Nucleus accumbens (tissue), 56 donors: Measurements from ENCODE around the gene POTEJ.
"Not testable (repeated sequence)": the region's sequence is repeated elsewhere in the genome, so short reads cannot be mapped to it uniquely, and the experiment has no call there.

Source experiments
- DNase-seq, 56 donors: peaks; one replicate each; lab custom pipeline; 2025; lab: John Stamatoyannopoulos, UW

POTEJ gene

DNA sequence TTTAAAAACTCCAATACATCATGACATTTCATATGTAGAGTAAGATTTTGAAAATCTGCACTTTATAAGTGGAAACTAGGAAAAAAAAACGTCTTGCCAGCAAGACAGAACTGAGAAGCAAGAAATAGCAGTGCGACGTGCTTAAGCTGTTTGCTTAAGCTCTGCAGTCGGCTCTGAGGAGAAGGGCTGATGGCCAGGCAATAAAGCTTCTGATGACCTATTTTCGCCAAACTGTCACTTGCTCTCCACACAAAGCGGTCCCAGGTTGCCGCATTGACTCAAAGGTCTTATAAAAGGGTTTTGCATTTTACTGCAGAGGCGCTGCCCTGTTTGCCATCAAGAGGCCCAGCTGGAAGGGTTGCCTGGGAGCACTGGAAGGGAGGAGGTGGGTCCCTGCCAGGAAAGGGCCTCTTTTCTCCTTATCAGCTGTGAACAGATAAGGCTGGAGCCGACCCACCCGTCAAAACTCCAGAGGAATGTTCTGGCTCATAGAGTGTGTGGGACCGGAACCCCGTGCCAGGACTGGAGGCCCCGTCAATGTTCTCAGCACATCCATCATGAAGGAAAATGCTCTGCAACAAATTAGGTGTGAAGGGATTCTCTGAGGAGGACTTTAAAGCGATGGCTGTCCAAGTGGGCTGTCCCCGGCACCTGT lies 9.5 kb upstream of the POTEJ start:
- DNase-seq: not testable (repeated sequence)

DNA sequence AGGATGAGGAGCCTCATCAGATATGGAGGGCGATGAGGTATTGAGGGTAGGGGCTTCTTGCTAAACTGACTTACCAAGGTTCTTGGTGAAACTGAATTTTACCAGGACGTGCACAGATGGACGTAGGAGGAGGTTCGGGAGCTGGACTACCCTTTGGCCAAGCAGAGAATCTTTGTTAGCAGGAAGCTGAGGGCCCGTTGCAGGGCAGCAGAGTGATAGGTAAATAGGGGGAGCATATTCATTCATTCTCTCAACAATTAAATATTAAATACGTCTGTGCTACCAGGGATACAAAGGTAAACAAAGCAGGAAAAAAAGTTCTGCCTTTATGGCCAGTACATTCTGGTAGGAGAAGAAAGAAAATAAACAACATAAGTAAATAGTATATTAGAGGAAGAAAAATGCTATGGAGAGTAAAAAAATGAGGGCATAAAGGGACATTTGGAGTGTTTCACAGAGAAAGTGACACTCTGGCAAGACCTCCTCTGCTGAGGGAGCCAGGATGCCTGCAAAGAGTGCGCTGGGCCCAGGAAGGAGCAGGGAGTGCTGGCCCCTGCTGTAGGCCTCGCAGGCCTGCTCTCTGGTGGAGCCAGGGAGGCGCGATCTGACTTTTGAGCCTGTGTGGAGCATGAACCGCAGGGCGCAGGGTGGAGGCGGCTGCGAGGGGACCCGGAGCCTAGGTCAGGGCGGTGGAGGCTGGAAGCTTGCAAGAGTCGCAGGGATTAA lies 2.8 kb upstream of the POTEJ start:
- DNase-seq: not testable (repeated sequence)

DNA sequence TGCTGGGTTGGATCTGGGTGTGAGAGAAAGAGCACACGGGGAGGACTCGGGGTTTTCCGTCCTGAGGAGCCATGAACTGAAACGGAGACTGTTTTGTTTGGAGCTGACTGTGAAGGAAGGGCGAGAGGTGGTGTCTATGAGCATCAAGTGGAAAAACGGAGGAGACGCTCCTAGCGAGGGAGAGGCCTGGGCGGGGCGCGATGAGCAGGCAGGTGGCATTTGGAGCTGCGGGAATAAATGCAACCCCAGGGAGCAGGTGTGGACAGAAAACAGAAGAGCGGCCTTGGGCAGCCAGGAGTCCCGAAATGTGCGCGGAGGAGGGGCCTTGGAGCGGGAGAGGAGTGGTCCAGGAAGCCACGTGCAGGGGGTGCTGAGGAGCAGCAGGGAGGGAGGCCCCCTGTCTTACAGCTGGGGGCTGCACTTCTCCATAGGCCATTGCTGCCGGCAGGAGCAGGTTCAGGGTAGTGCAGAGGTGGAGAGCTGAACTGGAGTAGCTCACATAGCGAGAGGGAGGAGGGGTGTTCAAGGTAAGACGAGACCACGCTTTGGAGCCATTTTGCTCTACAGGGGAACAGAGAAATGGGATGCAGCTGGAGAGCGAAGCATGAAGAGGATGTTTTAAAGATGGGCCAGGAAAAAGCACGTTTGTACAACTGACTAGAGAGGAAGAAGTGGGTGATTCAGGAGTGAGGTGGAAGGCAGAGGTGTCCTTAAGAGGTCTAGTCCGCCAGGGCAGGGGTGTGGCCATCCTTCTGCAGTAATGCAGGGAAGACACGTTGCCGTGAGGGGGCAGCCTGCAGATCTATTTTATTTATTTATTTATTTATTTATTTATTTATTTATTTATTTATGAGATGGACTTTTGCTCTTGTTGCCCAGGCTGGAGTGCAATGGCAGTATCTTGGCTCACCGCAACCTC lies 2.0 kb upstream of the POTEJ start:
- DNase-seq: not testable (repeated sequence)

DNA sequence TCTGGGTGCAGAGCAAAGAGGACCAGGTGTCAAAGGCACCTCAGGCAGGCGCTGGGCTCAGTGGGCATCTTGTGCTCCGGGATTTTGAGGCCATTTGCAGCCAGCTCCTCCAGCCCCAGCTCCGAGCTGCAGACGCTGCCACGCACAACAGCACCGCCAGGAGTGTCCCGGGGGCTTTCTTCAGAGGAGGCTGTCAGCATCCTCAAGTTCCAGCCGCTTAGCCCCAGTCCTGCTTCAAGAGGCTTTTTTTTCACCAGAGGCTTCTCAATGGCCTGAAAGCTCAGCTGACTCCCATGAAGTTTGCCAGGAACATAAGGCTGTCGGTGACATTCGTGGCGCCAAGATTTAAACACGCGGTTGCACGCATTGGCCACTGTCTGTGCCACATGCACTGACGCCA lies 754 bp upstream of the POTEJ start:
- not testable (repeated sequence) for DNase-seq

DNA sequence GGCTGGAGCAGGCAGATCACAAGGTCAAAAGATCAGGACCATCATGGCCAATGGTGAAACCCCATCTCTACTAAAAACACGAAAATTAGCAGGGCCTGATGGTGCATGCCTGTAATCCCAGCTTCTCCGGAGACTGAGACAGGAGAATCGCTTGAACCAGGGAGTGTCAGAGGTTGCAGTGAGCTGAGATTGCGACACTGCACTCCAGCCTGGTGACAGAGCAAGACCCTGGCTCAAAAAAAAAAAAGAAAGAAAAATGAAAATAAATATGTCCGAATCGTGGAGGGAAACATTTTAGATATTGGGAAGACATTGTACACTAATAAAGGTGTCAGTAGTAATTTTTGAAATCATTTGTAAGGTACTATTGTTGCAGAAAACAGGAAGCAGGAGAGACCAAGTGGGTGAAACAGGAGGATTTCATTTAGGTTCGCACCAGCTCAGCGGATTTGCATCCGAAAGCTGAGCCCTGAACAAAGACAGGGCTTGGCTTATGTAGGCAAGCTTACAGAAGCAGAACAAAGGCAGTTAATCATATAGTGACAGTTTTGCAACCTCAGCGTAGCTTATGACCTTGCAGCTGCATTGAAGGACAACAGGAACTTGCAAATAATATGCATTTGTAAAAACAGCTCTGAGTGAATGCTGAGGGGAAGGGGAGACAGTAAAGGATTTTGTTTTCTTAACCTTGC lies 17.7 kb downstream of the POTEJ start:
- DNase-seq: not testable (repeated sequence)

DNA sequence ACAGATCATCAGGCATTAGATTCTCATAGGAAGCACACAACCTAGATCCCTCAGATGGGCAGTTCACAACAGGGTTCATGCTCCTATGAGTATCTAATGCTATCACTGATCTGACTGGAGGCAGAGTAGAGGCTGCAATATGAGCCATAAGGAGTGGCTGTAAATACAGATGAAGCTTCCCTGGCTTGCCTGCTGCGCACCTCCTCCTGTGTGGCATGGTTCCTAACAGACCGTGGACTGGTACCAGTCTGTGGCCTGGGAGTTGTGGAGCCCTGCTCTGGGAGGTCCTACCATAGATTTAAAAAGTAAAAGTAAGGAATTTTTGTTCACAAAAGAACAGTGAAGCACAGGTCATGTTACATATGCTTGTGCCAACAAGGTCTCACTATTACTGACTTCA lies 27.7 kb downstream of the POTEJ start:
- not testable (repeated sequence) for DNase-seq

DNA sequence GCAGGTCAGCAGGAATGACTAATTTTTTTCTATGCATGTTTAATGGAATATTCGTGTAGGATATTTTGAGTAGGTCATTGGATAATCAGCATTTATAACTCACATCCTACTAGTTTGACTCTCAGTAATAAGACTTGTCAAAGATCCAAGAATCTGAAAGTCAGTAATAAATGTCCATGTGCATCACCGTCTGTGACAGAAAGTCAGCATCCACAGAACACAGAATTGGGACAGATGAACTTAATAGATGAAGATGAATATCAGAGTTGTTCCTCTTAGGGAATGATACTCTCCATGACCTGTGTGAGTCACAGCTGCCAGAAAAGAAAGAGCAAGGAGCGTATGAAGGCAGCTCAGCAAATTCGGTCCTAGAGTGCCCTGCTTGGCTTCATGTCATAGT lies 30.4 kb downstream of the POTEJ start:
- not testable (repeated sequence) for DNase-seq

DNA sequence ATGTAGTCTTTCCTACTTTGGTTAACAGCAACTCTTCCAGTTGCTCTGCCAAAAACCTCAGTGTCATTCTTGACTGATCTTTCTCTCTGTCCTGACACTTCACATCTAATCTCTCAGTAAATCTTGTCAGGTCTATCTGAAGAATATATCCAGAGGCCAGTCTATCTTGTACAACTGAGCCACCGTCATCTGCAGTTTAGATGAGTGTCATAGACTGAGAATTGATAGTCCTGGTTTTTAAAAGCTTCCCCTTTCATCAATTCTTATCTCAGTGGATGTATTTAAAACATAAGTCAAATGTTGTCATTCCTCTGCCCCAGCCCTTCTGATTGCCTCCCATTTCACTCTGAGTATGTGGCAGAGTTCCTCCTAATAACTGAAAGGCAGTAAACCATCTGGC lies 38.0 kb downstream of the POTEJ start:
- DNase-seq: not testable (repeated sequence)

DNA sequence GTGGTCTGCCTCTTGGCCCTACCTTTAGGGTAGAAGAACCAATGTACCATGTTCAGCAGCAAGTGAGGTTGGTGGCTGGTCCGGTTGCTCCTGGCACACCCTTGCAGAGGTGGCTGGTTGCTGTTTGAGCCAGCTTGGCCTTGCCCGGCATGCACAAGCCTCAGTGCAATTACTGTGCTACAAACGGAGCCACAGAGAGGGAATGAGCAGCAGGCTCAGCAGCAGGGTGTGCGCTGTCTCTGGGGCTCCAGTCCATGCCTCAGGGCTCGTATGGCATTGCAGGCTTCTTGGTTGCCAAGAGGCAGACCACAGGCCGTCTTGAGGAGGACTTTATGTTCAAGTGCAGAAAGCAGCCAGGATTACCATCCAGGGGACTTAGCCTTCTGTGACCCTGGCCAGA lies 53.3 kb downstream of the POTEJ start:
- DNase-seq: not testable (repeated sequence)

DNA sequence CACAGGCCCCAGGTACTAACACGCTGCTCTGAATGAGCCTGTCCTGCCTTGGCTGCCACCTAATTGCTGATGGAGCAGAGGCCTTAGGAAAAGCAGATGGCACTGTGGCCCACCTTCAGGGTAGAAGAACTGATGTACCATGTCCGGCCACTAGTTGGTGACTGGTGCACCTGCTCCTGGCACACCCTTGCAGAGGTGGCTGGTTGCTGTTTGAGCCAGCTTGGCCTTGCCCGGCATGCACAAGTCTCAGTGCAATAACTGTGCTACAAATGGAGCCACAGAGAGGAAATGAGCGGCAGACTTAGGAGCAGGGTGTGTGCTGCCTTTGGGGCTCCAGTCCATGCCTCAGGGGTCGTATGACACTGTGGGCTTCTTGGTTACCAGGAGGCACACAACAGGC lies 54.4 kb downstream of the POTEJ start:
- not testable (repeated sequence) for DNase-seq

DNA sequence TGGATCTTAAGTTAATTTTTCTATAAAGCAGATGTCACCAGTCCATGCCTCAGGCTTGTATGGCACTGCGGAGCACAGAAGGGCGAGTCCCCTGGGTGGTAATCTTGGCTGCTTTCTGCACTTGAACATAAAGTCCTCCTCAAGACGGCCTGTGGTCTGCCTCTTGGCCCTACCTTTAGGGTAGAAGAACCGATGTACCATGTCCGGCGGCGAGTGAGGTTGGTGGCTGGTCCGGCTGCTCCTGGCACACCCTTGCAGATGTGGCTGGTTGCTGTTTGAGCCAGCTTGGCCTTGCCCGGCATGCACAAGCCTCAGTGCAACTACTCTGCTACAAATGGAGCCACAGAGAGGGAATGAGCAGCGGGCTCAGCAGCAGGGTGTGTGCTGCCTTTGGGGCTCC lies 56.3 kb downstream of the POTEJ start:
- DNase-seq: not testable (repeated sequence)

DNA sequence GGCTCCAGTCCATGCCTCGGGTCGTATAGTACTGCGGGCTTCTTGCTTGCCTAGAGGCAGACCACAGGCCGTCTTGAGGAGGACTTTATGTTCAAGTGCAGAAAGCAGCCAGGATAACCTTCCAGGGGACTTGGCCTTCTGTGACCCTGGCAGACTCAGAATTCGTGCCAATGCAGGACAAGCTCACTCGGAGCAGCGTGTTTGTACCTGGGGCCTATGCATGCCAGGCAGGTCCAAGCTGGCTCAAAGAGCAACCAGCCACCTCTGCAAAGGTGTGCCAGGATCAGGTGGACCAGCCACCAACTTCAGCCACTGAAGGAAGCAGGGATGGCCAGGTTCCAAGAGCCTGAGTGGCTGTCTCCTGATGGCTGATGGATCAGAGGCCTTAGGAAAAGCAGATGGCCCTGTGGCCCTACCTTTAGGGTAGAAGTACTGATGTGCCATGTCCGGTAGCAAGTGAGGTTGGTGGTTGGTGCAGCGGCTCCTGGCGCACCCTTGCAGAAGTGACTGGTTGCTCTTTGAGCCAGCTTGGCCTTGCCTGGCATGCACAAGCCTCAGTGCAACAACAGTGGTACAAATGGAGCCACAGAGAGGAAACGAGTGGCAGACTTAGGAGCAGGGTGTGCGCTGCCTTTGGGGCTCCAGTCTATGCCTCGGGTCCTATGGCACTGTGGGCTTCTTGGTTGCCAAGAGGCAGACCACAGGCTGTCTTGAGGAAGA lies 58.9 kb downstream of the POTEJ start:
- DNase-seq: not testable (repeated sequence)

DNA sequence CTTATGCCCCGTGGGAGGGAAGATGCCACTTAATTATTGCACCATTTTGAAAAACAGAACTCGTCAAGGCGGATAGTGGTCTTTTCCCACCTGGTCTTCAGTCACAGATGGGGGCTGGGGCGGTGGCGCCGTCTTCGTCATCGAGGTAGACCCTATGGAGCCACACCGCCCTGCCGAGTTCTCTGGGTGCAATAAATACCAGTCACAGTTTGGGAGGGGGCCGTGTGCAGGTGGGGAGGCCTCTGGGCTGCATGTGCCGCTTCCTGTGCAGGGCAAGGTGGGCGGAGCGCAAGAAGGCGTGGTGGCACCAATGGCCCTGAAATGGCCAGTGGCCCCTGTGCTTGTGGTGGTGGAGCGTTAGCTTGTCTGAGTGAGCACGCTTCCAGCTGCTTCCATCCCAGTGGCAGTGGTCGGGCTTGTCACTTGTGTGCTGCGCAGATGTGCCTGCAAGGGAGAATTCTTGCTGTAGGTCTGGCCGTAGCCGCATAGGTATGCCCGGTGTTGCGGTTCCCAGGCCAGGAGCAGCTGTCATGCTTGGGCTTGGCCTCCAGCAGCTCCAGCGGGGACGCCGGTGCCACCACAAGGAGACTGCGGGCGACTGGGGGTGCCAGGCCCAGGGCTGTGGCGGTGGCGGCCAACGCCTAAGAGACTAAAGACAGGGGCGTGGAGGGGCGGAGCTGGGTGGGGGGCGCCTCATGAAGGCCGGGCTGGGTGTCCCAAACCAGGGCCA lies 81.0 kb downstream of the POTEJ start:
- DNase-seq: not testable (repeated sequence)

DNA sequence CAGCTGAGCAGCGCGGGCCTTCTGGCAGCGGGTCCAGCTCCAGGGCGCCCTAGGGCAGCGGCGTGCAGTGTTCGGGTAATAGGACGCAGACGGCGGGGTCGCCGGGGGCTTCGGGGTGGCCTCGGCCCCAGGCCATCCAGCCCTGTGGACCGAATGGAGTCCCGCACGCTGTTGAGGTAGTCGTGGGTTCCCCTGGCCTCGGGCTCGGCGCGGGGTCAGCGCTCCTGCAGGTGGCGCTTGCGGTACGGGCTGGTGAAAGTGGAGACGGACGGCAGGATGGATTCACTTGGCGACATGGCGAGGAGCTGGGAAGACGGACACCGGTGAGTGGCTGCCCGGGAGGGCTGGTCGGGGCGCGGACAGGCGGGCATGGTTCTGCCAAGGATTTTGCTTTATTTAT lies 82.2 kb downstream of the POTEJ start:
- DNase-seq: not testable (repeated sequence)

DNA sequence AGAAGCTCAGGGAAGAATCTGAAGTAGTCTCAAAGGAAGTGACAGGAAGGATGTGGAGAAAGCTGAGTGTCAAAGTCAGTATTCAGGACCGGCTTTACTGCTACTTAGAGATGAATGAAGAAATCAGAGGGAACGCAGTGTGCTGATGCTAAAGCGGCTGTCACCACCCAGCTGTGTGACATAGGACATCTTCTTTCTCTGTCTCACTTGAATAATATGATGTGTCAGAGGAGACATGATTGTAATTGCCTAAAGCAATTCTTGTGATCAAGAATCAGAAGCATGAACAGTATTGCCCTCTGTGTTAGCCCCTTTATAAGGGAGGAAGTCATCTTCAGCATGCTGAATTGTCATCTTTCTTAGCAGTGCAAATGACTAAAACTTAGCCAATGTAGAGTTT lies 92.0 kb downstream of the POTEJ start:
- DNase-seq: not testable (repeated sequence)
